Keratinocyte (primary cell): ENCODE results near the gene ZNF443. TPM values are rescaled to one million over a fixed set of nuclear protein-coding genes. Genes with fewer than 3 reads are reported as not detected.

Source experiments
- DNase-seq: peaks from one replicate; pipeline ENCODE4 v3.0.0-alpha.2; 2011; ENCODE audit warnings: low read depth, missing footprints, low spot score
- FAIRE-seq: peaks from 2 replicates; lab custom pipeline; 2011; peaks lifted over from hg19 to GRCh38; lab: Jason Lieb, UNC
- H2AFZ ChIP-seq: 2 replicates; pipeline ENCODE4 v1.6.0; 2012; ENCODE audit warnings: low read length, control low read depth, inconsistent platforms; ENCODE audit not compliant: control insufficient read depth
- H3K27ac ChIP-seq: 2 replicates; pipeline ENCODE4 v1.5.1; 2011; ENCODE audit warnings: low read length; ENCODE audit not compliant: control insufficient read depth, insufficient read depth
- H3K27me3 ChIP-seq: 3 replicates; pipeline ENCODE4 v1.6.0; 2011; ENCODE audit warnings: low read length; ENCODE audit not compliant: control insufficient read depth, insufficient read depth; ENCODE audit errors: extremely low read depth
- H3K36me3 ChIP-seq, 2 experiments: 2 replicates in 1 of 2; 3 replicates in 1 of 2; pipeline ENCODE4 v1.5.1; 2011; ENCODE audit warnings: low read length in 2 of 2, mild to moderate bottlenecking in 1 of 2; ENCODE audit not compliant: control insufficient read depth in 2 of 2, insufficient read depth in 2 of 2; ENCODE audit errors: extremely low read depth in 1 of 2
- H3K4me1 ChIP-seq: 3 replicates; pipeline ENCODE4 v1.5.1; 2011; ENCODE audit warnings: low read length; ENCODE audit not compliant: control insufficient read depth, insufficient read depth; ENCODE audit errors: extremely low read depth
- H3K4me2 ChIP-seq: 3 replicates; pipeline ENCODE4 v1.6.0; 2011; ENCODE audit warnings: low read depth, low read length; ENCODE audit not compliant: control insufficient read depth, insufficient read depth; ENCODE audit errors: extremely low read depth
- H3K4me3 ChIP-seq, 3 experiments: fragments of 200-600 bp in 1 of 3; sonication (generic) in 1 of 3; 2 replicates in 2 of 3; 3 replicates in 1 of 3; pipeline ENCODE4 v1.5.1; 2011 to 2016; ENCODE audit warnings: low read length in 3 of 3, mild to moderate bottlenecking in 3 of 3, control low read depth in 2 of 3, inconsistent platforms in 1 of 3, low read depth in 1 of 3, mixed read lengths in 1 of 3, mixed run types in 1 of 3, moderate library complexity in 1 of 3; ENCODE audit not compliant: control insufficient read depth in 2 of 3, insufficient read depth in 2 of 3; ENCODE audit errors: extremely low read depth in 1 of 3
- H3K79me2 ChIP-seq: 2 replicates; pipeline ENCODE4 v1.6.0; 2012; ENCODE audit warnings: low read length; ENCODE audit not compliant: control insufficient read depth, insufficient read depth
- H3K9ac ChIP-seq: 3 replicates; pipeline ENCODE4 v1.6.0; 2011; ENCODE audit warnings: low read length; ENCODE audit not compliant: control insufficient read depth, insufficient read depth; ENCODE audit errors: extremely low read depth
- H3K9me1 ChIP-seq: 3 replicates; pipeline ENCODE4 v1.6.0; 2011; ENCODE audit warnings: low read length; ENCODE audit not compliant: control insufficient read depth, insufficient read depth; ENCODE audit errors: extremely low read depth
- H3K9me3 ChIP-seq: 2 replicates; pipeline ENCODE4 v1.5.1; 2012; ENCODE audit warnings: low read depth, low read length; ENCODE audit not compliant: control insufficient read depth
- H4K20me1 ChIP-seq: 3 replicates; pipeline ENCODE4 v1.6.0; 2011; ENCODE audit warnings: low read length; ENCODE audit not compliant: control insufficient read depth, insufficient read depth; ENCODE audit errors: extremely low read depth
- CTCF ChIP-seq, 3 experiments: IDR thresholded peaks in 1 of 3; conservative IDR thresholded peaks in 1 of 3; optimal IDR thresholded peaks in 1 of 3; 2 replicates in 2 of 3; 3 replicates in 1 of 3; pipeline versions ENCODE3 to v1.5.1; 2011; ENCODE audit warnings: low read length in 3 of 3, mild to moderate bottlenecking in 3 of 3, moderate library complexity in 2 of 3, control low read depth in 1 of 3, inconsistent platforms in 1 of 3; ENCODE audit not compliant: insufficient read depth in 2 of 3; ENCODE audit errors: extremely low read depth in 1 of 3
- EZH2 ChIP-seq: IDR thresholded peaks from one replicate; pipeline ENCODE4 v1.6.1; 2012; ENCODE audit warnings: inconsistent platforms, mild to moderate bottlenecking, low read length, moderate library complexity
- dilution Hi-C: fragments of 300-500 bp; cut with MboI; formaldehyde crosslinking; loops from one replicate; pipeline ENCODE4 v1.7.0; 2020; ENCODE audit warnings: low sequenced_read_pairs; ENCODE audit not compliant: extremely low pct_ligation_motif_present
- polyA plus RNA-seq, 5 experiments: library from polyadenylated mRNA; depleted of rRNA in 3 of 5; stranded (reverse) in 3 of 5; stranded (forward) in 1 of 5; unstranded in 1 of 5; fragments of >200 nt; gene quantifications; 1 replicate in 1 of 5; 2 replicates in 3 of 5; 3 replicates in 1 of 5; pipeline versions ENCODE4 v1.2.1 to v1.2.3, GENCODE V29; 2011 to 2012; ENCODE audit warnings: missing spikeins in 2 of 5, low read depth in 1 of 5, low replicate concordance in 1 of 5

Gene ZNF443
- polyA plus RNA-seq, 1 donor (not counting 4 experiments of a cell fraction or from before 2014, with no cell fraction given), result 3.1 TPM

GRCh38 chr19:12482509-12482886, 41.7 kb upstream of the ZNF443 start:
- H3K9me1 ChIP-seq, result no peaks in the 10 kb centered on the region
- H3K79me2 ChIP-seq, result peaks cover 5% of the 10 kb centered on the region
- H3K4me2 ChIP-seq, result no peak overlapping the region
- no peak for TF ChIP-seq CTCF (optimal IDR thresholded peaks at IDR 0.05 in 1 of 3, IDR thresholded peaks at IDR 0.05 in 1 of 3, conservative IDR thresholded peaks at IDR 0.05 in 1 of 3; ENCODE audit: extremely low read depth in 1 of 3, insufficient read depth in 2 of 3, low read length in 3 of 3)
- no peak for TF ChIP-seq EZH2
- no peaks in the 10 kb centered on the region for H3K9me3 ChIP-seq
- H3K4me1 ChIP-seq, result peaks cover 6% of the 10 kb centered on the region
- DNase-seq (no peak), FAIRE-seq (no peak)
- H3K27me3 ChIP-seq, result no peaks in the 10 kb centered on the region
- no peak overlapping the region for H3K9ac ChIP-seq
- no peak overlapping the region for H2AFZ ChIP-seq
- H3K4me3 ChIP-seq, result no peak overlapping the region
- no peak overlapping the region for H3K27ac ChIP-seq
- no peaks in the 10 kb centered on the region for H4K20me1 ChIP-seq
- no peaks in the 10 kb centered on the region for H3K36me3 ChIP-seq
- dilution Hi-C loops, result no loop called here

- TF ChIP-seq EZH2 (no peak), CTCF (optimal IDR thresholded peaks at IDR 0.05 in 1 of 3, IDR thresholded peaks at IDR 0.05 in 1 of 3, conservative IDR thresholded peaks at IDR 0.05 in 1 of 3; ENCODE audit: extremely low read depth in 1 of 3, insufficient read depth in 2 of 3, low read length in 3 of 3) (no peak)
- H3K79me2 ChIP-seq, result peaks cover 5% of the 10 kb centered on the region
- H3K27ac ChIP-seq, result no peak overlapping the region
- FAIRE-seq, result no peak
- DNase-seq, result no peak
- no peaks in the 10 kb centered on the region for H3K9me3 ChIP-seq
- no peaks in the 10 kb centered on the region for H4K20me1 ChIP-seq
- dilution Hi-C loops, result no loop called here
- peaks cover 6% of the 10 kb centered on the region for H3K4me1 ChIP-seq
- no peaks in the 10 kb centered on the region for H3K27me3 ChIP-seq
- no peak overlapping the region for H3K4me2 ChIP-seq
- no peak overlapping the region for H3K4me3 ChIP-seq
- H3K9ac ChIP-seq, result no peak overlapping the region
- H2AFZ ChIP-seq, result no peak overlapping the region
- no peaks in the 10 kb centered on the region for H3K36me3 ChIP-seq
- H3K9me1 ChIP-seq, result no peaks in the 10 kb centered on the region
Measured at GRCh38 chr19:12481781-12482508, 41.1 kb upstream of the ZNF443 start.
